HG02571 (cell line): ENCODE data around the gene MYO18A.
A peak's percentile ranks its signal among the peaks of the same experiment; 100 is the strongest.
"Not testable (repeated sequence)": the region's sequence is repeated elsewhere in the genome, so short reads cannot be mapped to it uniquely, and the experiment has no call there.

ENCODE experiments used
- ATAC-seq: cut with Tn5 transposase; IDR thresholded peaks from one replicate; pipeline ENCODE4 v1.9.1; 2021; ENCODE audit warnings: mild to moderate bottlenecking, moderate library complexity; ENCODE audit not compliant: unreplicated experiment

MYO18A gene, protein sequence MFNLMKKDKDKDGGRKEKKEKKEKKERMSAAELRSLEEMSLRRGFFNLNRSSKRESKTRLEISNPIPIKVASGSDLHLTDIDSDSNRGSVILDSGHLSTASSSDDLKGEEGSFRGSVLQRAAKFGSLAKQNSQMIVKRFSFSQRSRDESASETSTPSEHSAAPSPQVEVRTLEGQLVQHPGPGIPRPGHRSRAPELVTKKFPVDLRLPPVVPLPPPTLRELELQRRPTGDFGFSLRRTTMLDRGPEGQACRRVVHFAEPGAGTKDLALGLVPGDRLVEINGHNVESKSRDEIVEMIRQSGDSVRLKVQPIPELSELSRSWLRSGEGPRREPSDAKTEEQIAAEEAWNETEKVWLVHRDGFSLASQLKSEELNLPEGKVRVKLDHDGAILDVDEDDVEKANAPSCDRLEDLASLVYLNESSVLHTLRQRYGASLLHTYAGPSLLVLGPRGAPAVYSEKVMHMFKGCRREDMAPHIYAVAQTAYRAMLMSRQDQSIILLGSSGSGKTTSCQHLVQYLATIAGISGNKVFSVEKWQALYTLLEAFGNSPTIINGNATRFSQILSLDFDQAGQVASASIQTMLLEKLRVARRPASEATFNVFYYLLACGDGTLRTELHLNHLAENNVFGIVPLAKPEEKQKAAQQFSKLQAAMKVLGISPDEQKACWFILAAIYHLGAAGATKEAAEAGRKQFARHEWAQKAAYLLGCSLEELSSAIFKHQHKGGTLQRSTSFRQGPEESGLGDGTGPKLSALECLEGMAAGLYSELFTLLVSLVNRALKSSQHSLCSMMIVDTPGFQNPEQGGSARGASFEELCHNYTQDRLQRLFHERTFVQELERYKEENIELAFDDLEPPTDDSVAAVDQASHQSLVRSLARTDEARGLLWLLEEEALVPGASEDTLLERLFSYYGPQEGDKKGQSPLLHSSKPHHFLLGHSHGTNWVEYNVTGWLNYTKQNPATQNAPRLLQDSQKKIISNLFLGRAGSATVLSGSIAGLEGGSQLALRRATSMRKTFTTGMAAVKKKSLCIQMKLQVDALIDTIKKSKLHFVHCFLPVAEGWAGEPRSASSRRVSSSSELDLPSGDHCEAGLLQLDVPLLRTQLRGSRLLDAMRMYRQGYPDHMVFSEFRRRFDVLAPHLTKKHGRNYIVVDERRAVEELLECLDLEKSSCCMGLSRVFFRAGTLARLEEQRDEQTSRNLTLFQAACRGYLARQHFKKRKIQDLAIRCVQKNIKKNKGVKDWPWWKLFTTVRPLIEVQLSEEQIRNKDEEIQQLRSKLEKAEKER (N-terminal part only)

DNA sequence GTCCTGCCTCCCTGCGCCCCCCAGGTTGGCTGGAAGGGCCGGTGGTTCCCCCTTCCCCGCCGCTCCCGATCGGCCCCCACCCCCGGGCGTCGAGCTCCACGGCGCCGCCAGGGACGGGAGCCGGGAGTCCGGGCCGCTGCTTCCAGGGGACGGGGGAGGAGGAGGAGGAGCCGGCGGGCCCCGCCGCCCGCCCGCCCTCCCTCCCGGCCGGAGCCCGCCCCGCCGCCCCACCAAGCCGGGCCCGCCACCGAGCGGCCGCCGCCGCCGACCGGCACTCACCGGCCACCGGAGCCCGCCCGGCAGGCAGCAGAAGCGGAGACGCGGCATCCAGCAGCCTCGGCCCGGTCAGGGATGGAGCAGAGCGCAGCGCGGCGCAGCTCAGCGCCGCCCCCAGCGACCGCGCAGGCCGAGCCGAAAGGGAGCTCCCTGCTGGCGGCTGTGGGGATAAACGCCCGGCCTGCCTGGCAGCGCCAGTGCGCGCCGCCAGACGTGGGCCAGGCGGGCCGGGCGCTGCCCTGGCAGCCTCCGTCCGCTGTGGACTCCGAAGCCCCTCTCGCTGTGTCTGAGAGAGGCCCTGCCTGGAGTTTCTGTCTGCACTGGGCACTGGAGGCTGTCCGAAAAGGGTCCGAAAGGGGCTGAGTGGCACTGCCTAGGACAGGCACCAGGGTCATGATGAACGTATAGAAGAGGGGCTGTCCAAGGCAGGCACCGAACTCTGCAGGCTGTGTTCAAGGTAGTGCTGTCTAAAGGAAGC, at the start of gene MYO18A:
MYO18A (minus strand) TSS at position 365 of the 754 bp plus-strand sequence. CDS start 13,458 bp downstream, outside the sequence.
- peak; percentile 74 for ATAC-seq

DNA sequence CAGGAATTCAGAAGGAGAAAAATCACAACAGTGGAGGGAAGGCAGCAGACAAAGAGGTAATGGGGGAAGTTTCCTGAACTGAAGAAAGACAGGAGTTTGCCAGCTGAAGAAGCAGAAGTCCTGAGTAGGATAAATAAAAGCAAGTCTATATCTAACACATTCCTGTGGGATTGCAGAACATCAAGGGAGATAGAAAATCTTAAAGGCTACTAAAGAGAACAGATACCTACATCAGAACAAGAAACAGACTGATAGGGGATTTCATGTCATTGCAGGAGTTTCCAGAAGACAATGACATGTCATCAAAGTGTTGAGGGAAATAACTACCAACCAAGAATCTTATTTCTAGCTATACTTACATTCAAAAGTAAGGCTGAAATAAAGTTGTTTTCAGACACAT, 45.2 kb upstream of the MYO18A start:
- no peak for ATAC-seq

DNA sequence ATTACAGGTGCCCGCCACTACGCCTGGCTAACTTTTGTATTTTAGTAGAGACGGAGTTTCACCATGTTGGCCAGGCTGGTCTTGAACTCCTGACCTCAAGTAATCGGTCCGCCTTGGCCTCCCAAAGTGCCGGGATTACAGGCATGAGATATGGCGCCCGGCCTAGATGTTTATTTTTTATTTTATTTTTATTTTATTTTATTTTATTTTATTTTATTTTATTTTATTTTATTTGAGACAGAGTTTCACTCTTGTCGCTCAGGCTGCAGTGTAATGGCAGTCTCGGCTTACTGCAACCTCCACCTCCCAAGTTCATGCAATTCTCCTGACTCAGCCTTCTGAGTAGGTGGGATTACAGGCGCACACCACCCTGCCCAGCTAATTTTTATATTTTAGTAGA, 41.1 kb upstream of the MYO18A start:
- not testable (repeated sequence) for ATAC-seq

DNA sequence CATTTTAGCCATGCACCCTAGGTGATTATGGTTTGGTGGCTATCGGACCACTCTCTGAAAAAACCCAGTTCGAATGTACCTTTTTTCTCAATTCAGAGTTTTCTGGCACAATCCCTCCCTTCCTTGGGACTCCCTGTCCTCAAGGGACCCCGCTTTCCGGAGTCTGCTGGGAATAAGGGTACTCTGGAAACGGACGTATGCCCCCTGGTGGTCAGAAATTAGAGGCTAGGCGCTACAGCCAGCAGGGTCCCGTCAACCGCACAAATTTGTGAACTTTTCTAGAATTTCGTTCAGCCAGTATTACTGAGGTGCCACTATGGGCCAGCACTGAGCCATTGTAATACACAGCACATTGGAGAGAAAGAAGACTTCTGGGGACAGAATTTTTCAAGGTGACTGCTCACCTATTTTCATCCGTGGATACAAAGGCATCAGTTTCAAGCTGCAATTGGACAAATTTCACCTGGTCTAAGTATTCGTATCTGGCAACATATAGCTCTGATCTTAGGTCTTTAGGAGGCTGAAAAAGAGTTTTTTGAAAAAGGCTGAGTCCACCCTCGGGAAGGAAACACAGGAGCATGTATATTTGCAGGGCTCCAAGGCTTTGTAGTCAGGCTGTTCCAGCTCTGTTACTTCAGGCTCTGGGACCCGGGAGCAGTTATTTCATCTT, 39.3 kb upstream of the MYO18A start:
- no peak for ATAC-seq

DNA sequence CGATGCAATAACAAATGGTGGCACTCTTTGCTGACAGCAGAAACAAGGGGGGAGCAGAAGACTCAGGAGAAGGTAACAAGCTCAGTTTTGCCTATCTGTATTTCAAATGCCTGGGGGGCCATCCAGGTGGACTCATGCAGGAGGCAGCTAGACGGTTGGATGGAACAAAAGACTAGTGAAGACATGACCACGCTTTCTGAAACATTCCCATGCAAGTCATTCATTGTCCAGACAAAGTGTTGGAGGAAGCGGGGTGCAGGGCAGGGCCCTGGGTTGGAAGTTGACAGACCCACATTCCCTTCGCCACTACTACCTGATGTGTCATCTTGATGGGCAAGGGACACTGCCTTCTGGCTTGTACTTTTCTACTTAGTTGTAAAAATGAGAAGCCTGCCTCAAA, 36.7 kb upstream of the MYO18A start:
- ATAC-seq: no peak

DNA sequence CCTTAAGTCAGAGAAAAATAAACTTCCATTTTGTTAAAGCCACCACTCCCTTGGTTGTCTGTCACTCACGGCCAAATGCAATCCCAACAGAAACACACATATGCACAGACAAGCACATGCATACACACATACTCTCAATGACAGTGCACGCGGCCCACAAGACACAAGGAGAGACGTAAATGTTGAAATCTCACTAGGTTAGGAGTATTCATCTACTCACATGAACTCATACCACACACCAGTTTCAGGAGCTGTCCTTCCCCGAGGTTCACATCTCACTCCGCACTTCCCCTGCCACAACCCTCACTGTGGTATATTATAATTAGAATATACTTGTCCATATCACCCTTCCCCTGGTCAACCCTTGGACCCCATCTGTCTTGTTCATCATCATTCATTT, 36.0 kb upstream of the MYO18A start:
- ATAC-seq: no peak

DNA sequence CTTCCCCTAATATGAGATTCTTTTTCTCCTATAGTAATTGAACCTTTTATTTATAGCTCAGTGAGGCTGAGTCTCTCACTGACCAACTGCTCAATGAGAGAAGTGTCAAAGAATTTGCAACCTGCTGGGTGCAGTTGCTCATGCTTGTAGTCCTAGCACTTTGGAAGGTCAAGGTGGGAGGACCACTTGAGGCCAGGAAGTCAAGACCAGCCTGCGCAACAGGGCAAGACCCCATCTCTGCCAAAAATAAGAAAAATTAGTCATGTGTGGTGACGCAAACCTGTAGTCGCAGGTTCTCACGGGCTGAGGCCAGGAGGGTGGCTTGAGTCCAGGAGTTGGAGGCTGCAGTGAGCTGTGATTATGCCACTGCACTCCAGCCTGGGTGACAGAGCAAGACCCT, 35.5 kb upstream of the MYO18A start:
- no peak for ATAC-seq

DNA sequence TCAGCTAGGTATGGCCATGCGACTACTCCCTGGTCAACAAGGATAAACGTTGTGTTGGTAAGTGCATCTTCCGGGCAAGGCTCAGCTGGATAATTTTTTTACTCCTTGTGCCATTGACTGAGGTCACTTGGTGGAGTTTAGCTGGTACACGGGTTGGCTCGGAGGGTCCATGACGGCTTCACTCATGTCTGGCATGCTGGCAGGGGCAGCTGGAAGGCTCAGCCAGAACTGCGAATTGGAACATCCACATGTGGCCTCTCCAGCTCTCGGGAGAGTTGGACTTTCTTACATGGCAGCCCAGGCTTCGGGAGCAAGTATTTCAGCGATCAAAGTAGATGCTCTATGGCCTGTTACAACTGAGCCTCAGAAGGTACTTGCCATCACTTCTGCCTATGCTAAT, 35.0 kb upstream of the MYO18A start:
- no peak for ATAC-seq

DNA sequence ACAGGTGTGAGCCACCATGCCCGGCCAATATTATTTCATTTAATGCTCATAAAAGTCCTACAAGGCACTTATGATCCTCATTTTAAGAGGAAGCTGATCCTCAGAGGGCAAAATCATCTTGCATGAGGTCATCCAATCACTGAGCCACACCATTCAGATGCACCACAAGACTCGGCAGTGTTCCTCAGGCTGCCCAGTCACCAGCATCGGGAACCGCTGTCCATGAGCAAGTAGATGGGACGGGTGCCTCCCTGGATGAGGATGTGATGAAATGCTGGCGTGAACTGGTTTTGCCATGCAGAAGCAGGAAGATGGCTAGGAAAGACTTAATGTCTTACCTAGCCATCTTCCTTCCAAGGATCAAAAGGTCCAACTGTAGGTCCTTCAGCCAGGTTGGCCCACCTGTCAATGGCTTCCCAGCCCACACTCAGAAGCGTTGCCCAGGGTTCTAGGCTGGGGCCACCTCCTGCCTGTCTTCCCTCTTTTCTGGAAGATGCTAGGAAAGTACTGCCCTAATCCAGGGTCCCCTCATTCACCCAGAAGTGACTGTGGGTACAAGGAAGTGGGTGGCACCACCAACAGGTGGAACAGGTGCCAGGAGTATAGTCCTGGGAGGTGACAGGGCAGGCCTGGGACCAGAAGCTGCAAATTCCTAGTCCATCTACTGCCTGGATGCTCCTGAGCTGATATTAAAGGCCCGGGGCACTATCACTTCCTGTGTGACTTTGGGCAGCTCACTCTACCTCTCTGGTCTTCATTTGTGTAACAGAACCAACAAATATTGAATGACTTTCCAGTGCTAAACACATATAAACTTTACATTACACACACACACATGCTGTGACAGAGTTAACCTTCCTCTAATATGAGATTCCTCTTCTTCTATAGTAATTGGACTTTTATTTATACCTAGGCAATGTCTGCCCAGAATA, 34.3 kb upstream of the MYO18A start:
- no peak for ATAC-seq

DNA sequence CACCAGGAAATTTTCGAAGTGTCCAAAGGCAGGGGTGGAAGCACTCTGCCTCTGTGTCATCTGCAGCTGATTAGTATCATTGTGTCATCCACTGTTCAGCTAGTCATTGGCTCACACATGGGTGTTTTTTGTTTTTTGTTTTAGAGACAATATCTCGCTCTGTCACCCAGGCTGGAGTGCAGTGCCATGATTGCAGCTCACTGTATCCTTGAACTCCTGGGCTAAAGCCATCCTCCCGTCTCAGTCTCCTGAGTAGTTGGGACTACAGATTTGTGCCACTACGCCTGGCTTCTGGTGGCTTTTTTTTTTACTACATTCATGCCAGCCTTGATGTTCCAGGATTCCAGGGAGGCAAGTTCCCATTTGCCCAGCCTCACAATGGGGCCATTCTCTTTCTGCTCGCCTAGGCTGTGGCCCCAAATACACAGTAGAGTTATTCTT, 32.5 kb upstream of the MYO18A start:
- ATAC-seq: no peak

DNA sequence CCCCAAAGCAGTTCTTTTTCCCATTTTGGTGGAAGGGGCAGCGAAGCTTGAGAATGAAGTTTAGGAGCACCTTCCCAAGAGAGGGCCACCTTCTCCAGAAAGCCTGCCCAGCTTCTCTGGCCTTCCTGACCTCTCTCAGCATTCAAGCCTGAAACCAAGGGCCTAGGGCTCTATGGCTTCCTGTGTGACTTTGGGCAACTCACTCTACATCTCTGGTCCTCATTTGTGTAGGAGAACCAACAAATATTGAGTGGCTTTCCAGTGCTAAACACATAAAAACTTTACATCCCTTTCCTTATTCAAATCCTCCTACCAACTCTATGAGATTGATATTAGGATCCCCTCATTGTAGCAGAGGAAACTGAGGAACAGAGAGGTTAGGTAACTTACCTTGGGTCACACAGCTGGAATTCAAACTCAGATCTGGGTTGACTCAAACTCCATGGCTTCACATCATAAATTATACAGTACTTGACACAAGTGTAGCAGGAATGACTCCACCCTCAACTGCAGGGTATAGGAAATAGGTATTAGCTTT, 32.0 kb upstream of the MYO18A start:
- ATAC-seq: no peak

DNA sequence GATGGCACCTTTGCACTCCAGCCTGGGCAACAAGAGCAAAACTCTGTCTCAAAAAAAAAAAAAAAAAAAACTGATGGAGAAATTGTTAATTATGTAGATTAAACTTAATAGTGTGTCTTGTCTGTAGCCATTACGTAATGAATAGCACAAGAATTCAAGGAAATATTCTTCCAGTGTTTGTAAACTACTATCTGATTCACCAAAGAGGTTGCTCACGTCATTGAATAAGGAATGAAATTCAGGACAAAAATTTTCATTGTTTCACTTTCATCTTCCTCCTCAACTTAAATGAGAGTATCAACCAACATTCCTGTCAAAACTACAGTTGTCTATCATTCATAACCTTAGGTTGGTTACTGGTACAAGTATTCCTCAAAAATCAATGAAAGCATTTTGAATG, 30.7 kb upstream of the MYO18A start:
- no peak for ATAC-seq

DNA sequence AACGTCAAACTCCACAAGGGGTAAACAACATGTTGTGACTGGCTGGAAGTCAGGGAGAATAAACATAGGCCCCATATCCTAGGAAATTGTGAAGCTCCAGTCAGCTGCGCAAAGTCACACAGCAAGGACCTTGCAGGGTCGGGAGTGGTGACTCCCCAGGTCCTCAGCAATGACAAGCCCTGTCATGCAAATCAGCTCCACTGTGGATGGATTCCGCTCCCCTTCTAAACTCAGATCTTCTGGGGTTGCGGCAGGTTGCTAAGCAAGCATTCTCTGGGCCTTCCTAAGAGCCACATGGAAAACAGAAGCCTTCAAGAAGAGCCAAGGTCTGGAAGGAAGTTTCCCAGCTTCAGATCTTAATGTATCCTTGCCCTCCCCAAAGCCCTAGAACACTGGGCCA, 28.9 kb upstream of the MYO18A start:
- no peak for ATAC-seq

DNA sequence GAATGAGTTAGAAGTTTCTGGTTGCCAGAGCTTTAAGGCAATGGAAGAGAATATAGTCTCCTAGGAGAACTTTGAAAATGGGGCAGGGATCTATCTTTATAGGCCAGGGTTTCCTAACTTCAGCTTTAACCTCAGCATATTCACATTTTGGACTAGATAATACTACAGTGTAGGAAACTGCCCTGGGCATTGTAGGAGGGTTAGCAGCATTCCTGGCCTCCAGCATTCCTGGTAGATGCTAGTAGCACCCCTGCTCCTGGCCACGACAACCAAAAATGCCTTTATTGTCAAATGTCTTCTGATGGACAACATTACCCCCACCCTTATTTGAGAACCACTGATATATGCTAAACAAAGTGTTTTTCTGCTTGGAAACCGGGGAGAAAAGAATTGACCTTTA, 27.8 kb upstream of the MYO18A start:
- ATAC-seq: no peak

DNA sequence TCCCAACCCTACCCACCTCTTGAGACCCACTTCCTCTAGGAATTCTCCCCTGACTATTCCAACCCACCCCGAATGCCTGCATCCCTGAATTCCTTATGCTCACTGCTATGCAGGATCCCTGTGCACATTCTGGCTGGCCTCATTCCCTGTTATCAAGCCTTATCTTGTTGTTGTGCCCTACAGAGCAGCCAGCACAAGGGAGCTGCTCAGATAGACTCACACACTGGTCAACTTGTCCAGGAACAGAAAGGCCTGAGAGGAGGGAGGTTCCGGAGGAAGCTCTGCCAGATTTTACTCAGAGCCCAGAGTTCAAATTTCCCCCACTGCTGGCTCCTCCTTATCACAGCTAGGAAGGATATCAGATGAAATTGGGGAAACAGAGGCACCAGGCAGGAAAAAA, 24.8 kb upstream of the MYO18A start:
- ATAC-seq: no peak

DNA sequence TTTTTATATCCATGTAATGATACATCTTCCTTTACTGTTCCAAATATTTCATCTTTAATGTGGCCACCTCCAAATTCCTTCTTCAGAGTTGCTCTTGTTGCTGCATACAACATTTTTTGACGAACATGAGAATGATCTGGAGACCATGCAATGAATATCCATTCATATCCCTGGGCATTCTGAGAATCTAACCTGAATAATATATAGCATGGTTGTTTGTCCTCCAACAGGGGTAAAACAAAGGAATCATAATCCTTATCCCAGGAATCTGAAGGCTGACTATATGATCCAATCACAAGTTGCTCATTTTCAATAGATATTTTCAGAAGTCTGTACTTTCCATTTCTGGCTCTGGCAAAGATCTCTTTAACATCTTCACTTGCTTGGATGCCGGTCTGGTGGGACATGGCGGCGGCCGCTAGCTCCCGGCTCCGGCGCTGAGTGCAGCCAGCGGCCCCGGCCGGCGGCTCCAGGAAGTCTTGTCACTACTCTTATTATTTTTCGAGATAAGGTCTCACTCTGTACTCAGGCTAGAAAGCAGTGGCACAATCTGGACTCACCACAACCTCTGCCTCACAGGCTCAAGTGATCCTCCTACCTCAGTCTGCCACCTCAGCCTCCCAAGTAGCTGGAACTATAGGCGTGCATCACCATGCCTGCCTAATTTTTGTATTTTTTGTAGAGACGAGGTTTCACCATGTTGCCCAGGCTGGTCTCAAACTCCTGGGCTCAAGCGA, 24.0 kb upstream of the MYO18A start:
- ATAC-seq: not testable (repeated sequence)

DNA sequence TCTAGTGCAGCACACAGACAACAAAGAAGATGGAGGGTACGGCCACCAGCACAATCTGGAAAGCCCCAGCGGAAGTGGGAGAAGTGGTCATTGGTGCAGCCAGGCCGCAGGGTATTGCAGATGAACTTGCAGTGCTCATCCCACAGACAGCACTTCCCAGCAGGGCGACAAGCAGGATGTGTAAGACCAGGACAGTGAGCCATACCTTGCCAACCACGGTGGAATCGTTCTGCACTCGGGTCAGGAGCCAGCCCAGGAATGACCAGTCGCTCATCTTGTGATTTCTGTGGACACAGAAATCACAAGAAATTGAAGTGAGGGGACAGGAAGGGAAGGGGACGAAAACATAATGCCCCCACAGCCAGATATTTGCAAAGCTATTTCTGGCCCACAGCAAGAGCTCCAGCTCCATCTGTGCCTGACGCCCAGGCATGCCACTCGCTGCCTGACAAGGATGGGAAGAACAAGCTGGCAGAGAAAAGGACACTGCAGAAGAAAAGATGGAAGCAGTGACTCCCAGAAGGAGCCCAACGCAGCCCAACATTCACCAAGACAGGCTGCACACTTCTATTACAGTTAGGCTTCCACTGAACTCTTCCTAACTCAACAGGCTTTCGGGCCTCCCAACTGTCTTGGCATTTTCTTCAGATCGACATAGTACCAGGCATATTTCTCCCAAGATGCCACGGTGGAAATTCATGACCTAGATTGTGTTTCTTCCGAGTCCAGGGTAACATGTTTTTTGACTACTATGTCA, 17.5 kb upstream of the MYO18A start:
- no peak for ATAC-seq
